Measurements from ENCODE around the gene OR10A6. TPM values are rescaled to one million over a fixed set of nuclear protein-coding genes. Genes with fewer than 3 reads are reported as not detected.

Gene OR10A6
- total RNA-seq, 1 experiment from 2014 or later, result not detected

DNA sequence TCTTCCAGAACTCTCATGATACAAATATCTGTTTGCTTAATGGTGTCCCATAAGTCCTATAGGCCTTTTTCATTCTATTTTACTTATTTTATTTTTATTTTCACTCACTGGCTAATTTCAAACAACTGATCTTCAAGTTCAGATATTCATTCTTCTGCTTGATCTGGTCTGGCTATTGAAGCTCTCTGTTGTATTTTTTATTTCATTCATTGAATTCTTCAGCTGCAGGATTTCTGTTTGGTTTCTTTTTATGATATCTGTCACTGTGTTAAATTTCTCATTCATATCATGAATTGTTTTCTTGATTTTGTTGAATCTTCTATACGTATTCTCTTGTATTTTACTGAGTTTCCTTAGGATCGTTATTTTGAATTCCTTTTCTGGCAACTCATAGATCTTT is 13.1 kb upstream of the OR10A6 start:
- DNase-seq, result no peak
- Histone ChIP-seq H3K4me1 (no peaks in the 10 kb centered on the region), H3K4me3 (no peak overlapping the region), H3K27ac (no peak overlapping the region), H3K9me3 (replicated peaks) (peaks cover 4% of the 10 kb centered on the region), H3K27me3 (no peaks in the 10 kb centered on the region; the same call in 1 of the 2 replicates), H3K36me3 (no peaks in the 10 kb centered on the region)

DNA sequence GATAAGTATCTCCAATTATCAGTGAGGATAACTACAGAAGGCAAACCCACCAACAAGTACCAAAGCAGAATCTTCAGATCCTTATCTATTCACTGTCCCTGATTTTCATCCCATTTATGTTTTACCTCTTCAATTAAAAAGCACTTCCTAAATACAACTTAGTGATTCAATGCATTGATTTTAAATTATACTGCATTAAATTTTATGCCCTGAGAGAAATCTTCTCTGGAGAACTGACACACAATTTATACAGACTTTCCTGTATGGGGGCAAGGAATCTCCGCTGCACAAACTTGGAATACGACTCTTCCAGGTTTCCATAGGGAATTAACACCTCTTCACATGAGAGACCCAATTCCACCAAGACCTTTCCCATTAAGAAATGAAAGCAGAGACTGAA is 10.5 kb upstream of the OR10A6 start, which contains the start of gene OR10A3:
Gene OR10A3 (minus strand): TSS at position 101 of the 400 bp plus-strand sequence. CDS start 2,188 bp downstream, outside the sequence.
- DNase-seq, result no peak
- Histone ChIP-seq H3K9me3 (replicated peaks) (peaks cover 4% of the 10 kb centered on the region; the same call in 1 of the 2 replicates), H3K4me3 (no peak within 1 kb of the TSS), H3K36me3 (no peaks in the 10 kb centered on the region), H3K4me1 (no peaks in the 10 kb centered on the region), H3K27me3 (no peaks in the 10 kb centered on the region; the same call in 1 of the 2 replicates), H3K27ac (no peak within 1 kb of the TSS)

DNA sequence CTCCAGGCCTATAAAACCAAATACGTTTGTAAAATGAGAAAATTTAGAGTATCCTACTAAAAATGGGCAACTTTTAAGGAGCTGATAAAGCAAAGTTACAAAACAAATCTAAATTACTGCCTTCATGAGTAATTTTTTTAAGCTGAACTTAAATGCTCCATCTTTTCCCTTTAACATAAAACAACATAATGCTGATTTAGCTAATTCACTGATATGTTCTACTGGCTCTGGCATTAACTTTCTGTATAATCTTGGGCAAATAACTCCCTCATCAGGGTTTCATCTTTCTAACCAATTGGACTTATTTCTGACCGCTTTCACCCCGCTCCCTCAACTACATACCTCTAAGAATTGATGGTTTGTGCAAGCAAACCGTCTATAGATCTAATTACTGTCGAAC is 10.1 kb upstream of the OR10A6 start:
- H3K27ac ChIP-seq, result no peak overlapping the region
- no peaks in the 10 kb centered on the region; the same call in 1 of the 2 replicates for H3K27me3 ChIP-seq
- no peak for DNase-seq
- no peaks in the 10 kb centered on the region for H3K4me1 ChIP-seq
- H3K4me3 ChIP-seq, result no peak overlapping the region
- H3K9me3 ChIP-seq (replicated peaks), result peaks cover 4% of the 10 kb centered on the region; the same call in 1 of the 2 replicates
- H3K36me3 ChIP-seq, result no peaks in the 10 kb centered on the region

DNA sequence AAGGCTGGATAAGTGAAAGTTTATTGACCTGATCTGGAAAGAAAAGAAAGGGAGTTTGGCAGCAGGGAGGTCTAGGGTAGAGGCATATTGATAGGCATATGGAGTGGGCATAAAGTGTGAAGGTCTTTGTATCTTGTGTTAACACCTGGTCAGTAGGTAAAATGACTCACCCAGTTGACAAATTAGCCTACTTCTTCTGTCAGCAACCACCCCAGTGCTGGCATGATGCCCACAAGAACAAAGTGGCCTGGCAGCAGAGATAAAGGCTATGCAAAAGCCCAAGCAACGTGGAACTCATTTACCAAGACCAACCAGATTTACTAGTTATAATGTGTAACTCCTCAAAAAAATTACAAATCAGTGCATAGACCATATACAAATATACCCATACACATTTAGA is 5.5 kb upstream of the OR10A6 start:
- Histone ChIP-seq H3K36me3 (no peaks in the 10 kb centered on the region), H3K27ac (no peak overlapping the region), H3K4me3 (no peak overlapping the region), H3K9me3 (replicated peaks) (no peaks in the 10 kb centered on the region), H3K4me1 (no peaks in the 10 kb centered on the region), H3K27me3 (no peaks in the 10 kb centered on the region; the same call in 1 of the 2 replicates)
- DNase-seq, result no peak

DNA sequence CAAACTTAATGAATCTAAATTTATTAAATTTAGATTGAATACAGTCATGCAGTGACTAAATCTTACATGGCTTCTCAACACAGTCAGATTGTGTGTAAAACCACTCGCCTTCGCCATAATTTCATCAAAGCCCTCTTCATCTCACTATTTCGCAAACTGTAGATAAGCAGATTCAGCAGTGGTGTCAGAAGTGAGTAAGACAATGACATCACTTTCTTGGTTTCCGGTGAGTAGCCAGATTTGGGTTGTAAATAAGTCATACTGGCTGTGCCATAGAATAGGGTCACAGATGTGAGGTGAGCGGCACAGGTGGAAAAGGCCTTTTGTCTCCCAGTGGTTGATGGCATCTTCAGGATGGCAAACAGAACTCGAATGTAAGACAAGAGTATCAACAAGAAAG is 3.4 kb downstream of the OR10A6 start:
- Histone ChIP-seq H3K4me3 (no peak overlapping the region), H3K9me3 (replicated peaks) (no peaks in the 10 kb centered on the region), H3K27me3 (0 out of 2 replicates have a peak, but pooled peaks cover 7% of the 10 kb centered on the region), H3K27ac (no peak overlapping the region), H3K4me1 (no peaks in the 10 kb centered on the region), H3K36me3 (no peaks in the 10 kb centered on the region)
- DNase-seq, result no peak

DNA sequence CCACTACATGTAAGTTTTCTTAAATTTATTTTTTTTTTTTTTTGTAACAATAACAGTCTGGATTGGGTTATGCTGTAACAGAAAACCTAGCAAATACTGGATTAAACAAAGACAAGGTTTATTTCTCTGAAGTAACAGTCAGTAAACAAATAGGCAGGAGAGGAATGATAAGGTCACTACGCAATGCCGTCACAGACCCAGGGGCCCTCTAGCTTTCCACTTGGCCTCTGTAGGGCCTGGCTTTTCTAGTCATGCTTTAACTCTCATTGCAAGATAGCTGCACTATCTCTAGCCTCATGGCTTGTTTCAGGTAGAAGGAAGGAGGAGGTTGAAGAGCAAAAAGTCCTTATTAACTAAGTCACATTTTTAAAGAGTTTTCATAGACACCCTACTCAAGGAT is 6.5 kb downstream of the OR10A6 start:
- no peak for DNase-seq
- H3K36me3 ChIP-seq, result no peaks in the 10 kb centered on the region
- H3K4me3 ChIP-seq, result no peak overlapping the region
- 0 out of 2 replicates have a peak, but pooled peaks cover 7% of the 10 kb centered on the region for H3K27me3 ChIP-seq
- H3K27ac ChIP-seq, result no peak overlapping the region
- no peaks in the 10 kb centered on the region for H3K9me3 ChIP-seq (replicated peaks)
- H3K4me1 ChIP-seq, result no peaks in the 10 kb centered on the region

DNA sequence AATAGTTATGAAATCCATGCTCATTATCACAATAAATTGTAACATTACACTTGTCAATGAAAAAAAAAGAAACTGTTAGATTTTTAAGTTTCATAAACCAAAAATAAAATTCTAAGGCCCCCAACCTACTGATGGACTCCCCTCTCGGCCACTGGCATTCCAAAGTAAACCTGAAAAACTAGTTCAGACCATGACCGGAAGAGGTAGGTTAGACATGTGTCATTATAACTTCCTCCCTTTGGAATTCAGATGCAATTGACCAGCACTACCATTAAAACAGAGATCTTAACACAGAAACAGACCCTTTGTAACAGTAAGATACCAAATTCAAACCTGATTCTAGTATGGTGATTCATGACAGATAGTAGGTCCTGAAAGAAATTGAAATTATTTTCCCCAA is 12.9 kb downstream of the OR10A6 start:
- H3K4me1 ChIP-seq, result no peaks in the 10 kb centered on the region

DNA sequence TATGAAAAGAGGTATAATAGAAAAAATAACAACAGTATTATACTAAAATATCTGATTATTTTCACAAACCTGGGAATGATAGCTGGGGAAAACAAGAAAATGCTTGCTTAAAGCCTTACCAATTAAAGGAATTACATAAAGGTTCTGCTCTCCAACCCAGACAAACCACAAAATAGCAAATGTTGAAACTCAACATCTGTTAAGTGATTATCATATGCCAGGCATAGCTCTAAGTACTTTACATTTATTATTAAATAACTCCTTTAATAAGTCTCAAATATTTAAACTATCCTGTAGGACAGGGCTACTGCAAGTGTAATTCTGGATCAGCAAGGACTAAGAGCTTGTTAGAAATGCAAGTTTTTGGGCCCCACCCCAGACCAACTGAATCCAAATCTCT is 20.1 kb downstream of the OR10A6 start:
- H3K9me3 ChIP-seq (replicated peaks), result no peaks in the 10 kb centered on the region
- H3K27ac ChIP-seq, result no peak overlapping the region
- no peaks in the 10 kb centered on the region for H3K27me3 ChIP-seq
- no peak for DNase-seq
- H3K4me1 ChIP-seq, result no peaks in the 10 kb centered on the region
- H3K4me3 ChIP-seq, result no peak overlapping the region
- no peaks in the 10 kb centered on the region for H3K36me3 ChIP-seq

More for the DNA sequence above, 12.9 kb downstream of the OR10A6 start:
- no peaks in the 10 kb centered on the region for H3K36me3 ChIP-seq
- H3K27me3 ChIP-seq, result no peaks in the 10 kb centered on the region
- no peaks in the 10 kb centered on the region for H3K9me3 ChIP-seq (replicated peaks)
- DNase-seq, result no peak
- no peak overlapping the region for H3K4me3 ChIP-seq
- no peak overlapping the region for H3K27ac ChIP-seq

DNA sequence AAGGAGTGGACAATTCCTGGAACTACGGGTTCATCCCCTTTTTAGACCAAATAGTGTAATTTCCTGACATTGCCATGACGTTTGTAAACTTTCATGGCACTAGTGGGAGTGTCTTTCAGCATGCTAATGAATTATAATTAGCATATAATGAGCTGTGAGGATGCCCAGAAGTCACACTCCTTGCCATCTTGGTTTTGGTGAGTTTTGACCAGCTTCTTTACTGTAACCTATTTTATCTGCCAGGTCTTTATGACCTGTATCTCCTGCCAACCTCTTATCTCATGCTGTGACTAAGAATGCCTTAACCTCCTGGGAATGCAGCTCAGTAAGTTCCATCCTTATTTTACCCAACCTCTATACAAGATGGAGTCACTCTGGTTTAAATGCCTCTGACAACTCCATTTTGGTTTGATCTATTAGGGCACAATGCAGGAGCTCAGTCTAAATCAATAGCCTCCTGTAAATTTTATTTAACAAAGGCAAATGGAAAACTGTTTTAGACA is 20.7 kb downstream of the OR10A6 start:
- no peaks in the 10 kb centered on the region for H3K4me1 ChIP-seq

DNA sequence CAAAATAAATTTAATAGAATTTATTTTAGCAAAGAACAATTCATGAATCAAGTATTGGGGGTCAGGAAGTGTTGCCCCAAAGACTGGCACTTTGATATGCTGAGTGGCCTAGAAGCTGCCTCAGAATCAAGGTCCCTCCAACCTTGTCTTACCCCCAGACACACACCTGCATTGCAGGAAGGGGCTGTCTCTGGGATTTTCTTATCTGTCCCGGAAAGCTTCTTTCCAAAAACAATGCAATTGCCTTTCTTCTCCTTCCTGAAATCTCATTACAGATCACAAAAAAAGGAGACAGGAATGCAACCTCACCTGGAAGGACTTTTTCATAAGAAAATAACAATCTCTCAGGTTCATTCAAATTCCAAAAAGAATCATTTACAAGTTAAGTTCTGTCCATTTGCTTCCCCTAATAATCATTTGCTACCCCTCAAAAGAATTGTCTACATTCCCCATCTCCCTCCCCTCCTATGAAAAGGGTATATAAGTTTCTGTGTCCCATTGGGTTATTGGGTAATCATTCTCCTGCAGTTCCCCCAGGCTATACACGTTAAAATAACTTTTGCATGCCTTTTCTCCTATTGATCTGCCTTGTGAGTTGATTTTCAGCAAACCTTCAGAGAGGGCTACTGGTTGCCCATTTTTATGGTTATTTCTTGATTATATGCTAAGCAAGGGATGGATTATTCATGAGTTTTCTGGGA is 21.3 kb downstream of the OR10A6 start:
- H3K36me3 ChIP-seq, result no peaks in the 10 kb centered on the region
- no peak overlapping the region for H3K4me3 ChIP-seq
- DNase-seq, result no peak
- no peak overlapping the region for H3K27ac ChIP-seq
- H3K4me1 ChIP-seq, result no peaks in the 10 kb centered on the region
- H3K9me3 ChIP-seq (replicated peaks), result no peaks in the 10 kb centered on the region
- no peaks in the 10 kb centered on the region for H3K27me3 ChIP-seq

More for the DNA sequence above, 20.7 kb downstream of the OR10A6 start:
- Histone ChIP-seq H3K27ac (no peak overlapping the region), H3K9me3 (replicated peaks) (no peaks in the 10 kb centered on the region), H3K4me3 (no peak overlapping the region), H3K27me3 (no peaks in the 10 kb centered on the region), H3K36me3 (no peaks in the 10 kb centered on the region)
- DNase-seq, result no peak

DNA sequence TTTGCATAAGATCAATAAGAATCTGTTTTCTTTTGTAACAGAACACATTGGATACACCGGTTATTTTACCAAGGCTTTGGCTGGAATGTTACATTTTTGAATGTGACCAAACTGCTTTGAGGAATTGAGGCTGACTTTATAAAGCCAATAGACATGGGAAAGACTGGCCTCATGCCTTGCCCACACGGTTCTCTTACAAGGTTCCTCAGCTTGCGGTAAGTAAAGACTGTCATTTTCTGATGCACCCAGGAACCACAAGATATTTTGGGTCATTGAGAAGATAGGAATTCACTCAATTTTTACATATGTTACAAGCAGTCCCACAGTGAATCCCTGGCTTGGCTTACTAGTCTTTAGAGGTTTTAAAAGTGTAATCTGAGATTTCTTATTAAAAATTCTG is 23.9 kb downstream of the OR10A6 start:
- no peaks in the 10 kb centered on the region for H3K27me3 ChIP-seq
- no peak overlapping the region for H3K4me3 ChIP-seq

DNA sequence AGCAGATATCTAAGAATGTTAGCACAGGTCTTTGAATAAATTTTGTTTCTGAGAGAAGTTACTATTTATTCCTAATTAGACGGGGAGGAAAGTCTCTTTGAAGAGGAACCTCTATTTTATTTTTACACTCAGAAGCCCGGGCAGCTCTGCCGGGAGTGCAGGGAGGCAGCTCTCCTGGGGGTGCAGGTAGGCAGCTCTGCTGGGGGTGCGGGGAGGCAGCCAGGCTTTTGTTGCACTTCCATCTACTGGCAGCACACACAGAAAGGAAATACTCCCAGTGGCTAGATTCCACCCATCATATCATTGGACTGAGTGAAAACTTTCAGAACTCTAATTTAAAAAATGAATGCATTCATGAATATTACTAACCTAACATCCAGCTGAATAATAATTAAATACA is 24.6 kb downstream of the OR10A6 start:
- Histone ChIP-seq H3K36me3 (no peaks in the 10 kb centered on the region), H3K27me3 (no peaks in the 10 kb centered on the region), H3K27ac (no peak overlapping the region), H3K4me3 (no peak overlapping the region), H3K4me1 (no peaks in the 10 kb centered on the region), H3K9me3 (replicated peaks) (no peaks in the 10 kb centered on the region)
- DNase-seq, result no peak

More for the DNA sequence above, 23.9 kb downstream of the OR10A6 start:
- Histone ChIP-seq H3K4me1 (no peaks in the 10 kb centered on the region), H3K36me3 (no peaks in the 10 kb centered on the region), H3K9me3 (replicated peaks) (no peaks in the 10 kb centered on the region), H3K27ac (no peak overlapping the region)
- no peak for DNase-seq

DNA sequence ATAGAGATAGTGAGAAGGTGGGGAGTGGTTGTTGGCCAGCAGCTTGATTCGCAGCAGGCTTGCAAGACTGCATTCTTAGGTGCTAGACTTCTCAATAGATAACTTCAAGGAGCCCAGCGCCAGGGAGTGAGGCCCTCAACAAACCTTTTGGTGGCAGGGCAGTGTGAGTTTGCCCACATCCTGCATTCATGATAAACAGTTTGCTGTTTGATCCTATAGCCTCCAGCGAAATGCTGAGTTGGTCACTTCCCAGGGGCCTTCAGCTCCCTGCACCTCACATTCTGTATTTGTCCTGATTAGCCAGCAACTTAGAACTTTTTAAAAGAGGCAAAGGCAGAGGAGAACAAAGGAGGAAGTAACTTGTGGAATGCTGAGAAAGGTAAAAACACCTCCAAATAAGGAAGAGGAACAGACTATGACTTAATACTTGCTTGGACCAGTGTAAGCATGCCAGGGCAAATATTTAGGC is 25.1 kb downstream of the OR10A6 start:
- no peaks in the 10 kb centered on the region for H3K9me3 ChIP-seq (replicated peaks)
- no peak overlapping the region for H3K4me3 ChIP-seq
- H3K27ac ChIP-seq, result no peak overlapping the region
- H3K27me3 ChIP-seq, result no peaks in the 10 kb centered on the region
- H3K4me1 ChIP-seq, result no peaks in the 10 kb centered on the region
- no peaks in the 10 kb centered on the region for H3K36me3 ChIP-seq
- DNase-seq, result no peak

DNA sequence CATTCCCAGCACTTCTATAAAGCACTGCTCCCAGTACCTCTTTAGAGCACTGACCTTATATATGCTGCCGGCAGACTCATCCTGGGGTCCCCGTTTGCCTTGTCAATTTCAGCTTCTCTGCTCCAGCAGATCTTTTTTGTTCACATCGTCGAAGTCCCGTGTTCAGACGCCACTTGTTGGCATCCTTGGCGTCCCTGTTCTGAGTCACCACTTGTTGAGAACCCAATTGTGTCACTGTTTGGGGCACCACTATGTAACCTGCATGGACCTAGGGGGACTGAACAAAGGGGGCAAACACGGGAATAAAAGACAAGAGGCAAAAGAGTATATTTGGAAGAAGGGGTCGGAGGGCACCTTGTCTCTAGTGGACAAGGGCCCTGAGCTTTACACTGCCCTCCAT is 25.5 kb downstream of the OR10A6 start:
- Histone ChIP-seq H3K36me3 (no peaks in the 10 kb centered on the region), H3K4me3 (no peak overlapping the region), H3K27ac (no peak overlapping the region), H3K9me3 (replicated peaks) (no peaks in the 10 kb centered on the region), H3K27me3 (no peaks in the 10 kb centered on the region), H3K4me1 (no peaks in the 10 kb centered on the region)
- DNase-seq, result no peak

DNA sequence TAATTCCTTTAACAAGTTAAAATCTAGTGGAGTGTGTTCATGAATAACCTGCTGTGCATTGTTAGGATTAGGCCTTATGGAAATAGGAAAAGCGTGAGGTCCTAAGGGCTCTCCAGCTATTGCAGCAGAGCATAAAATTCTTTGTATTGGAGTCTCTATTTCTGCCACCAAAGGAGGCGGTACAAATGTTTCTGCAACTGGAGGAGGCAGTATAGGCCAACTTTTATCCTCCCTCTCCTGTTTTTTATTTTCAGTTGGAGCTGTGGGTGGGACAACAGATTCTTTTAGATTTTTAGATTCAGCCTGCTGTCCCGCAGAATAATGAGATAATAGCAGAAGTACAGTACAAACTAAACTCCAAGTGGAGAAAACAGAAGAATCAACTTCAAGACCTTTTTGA is 26.2 kb downstream of the OR10A6 start:
- DNase-seq, result no peak
- Histone ChIP-seq H3K9me3 (replicated peaks) (no peaks in the 10 kb centered on the region), H3K4me3 (no peak overlapping the region), H3K36me3 (no peaks in the 10 kb centered on the region), H3K4me1 (no peaks in the 10 kb centered on the region), H3K27me3 (no peaks in the 10 kb centered on the region), H3K27ac (no peak overlapping the region)

DNA sequence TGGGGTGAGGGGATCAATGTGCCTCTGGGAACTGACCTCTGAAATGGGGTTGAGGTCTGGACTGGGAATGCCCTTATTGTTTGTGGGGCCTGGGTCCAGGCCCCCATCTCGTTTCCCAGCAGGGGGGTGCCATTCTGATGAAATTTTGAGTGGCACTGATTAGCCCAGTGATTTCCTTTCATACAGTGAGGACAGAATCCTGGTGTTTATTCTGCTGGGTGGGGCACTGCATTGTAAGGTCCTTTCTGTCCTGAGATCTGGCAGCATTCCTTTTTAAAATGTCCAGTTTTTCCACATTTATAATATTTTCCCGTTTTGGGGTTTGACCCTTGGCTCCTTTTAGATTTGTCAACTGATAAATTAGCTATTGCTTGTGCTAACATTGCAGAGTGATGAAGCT is 27.1 kb downstream of the OR10A6 start:
- Histone ChIP-seq H3K27ac (no peak overlapping the region), H3K4me1 (no peaks in the 10 kb centered on the region), H3K36me3 (no peaks in the 10 kb centered on the region), H3K9me3 (replicated peaks) (no peaks in the 10 kb centered on the region), H3K27me3 (no peaks in the 10 kb centered on the region), H3K4me3 (no peak overlapping the region)
- no peak for DNase-seq
